Activated T-cell treated with anti-CD3 and anti-CD28 coated beads, Interleukin-2, amount 50 U/mL, for 72 hours (primary cell): Measurements from ENCODE around the gene TMPRSS9. TPM values are rescaled to one million over a fixed set of nuclear protein-coding genes. Genes with fewer than 3 reads are reported as not detected.

Experiments
- ATAC-seq, 2 donors: fragments of 150-1000 bp; cut with Tn5 transposase; replicated peaks in 1 of 2; 2 replicates each; pipeline ENCODE4 v1.10.0; 2021; ENCODE audit warnings: moderate library complexity in 2 of 2, mild to moderate bottlenecking in 1 of 2
- DNase-seq, 2 donors: peaks; one replicate each; pipeline ENCODE4 v3.0.0; 2021 to 2022; ENCODE audit warnings: mixed read lengths in 1 of 2
- H3K27ac Mint-ChIP-seq: one replicate; pipeline ENCODE4 v1.8.0; 2022; ENCODE audit warnings: mild to moderate bottlenecking, moderate library complexity, mixed read lengths
- H3K27me3 Mint-ChIP-seq: one replicate; pipeline ENCODE4 v1.8.0; 2022; ENCODE audit warnings: low read depth, mixed read lengths
- H3K36me3 Mint-ChIP-seq, 2 donors: one replicate each; pipeline ENCODE4 v1.8.0; 2022; ENCODE audit warnings: mixed read lengths in 2 of 2, mild to moderate bottlenecking in 1 of 2; ENCODE audit not compliant: insufficient read depth in 2 of 2
- H3K4me1 Mint-ChIP-seq: one replicate; pipeline ENCODE4 v1.8.0; 2022; ENCODE audit warnings: low read depth, mixed read lengths
- H3K4me3 Mint-ChIP-seq, 2 donors: one replicate each; pipeline ENCODE4 v1.8.0; 2022; ENCODE audit warnings: mild to moderate bottlenecking in 2 of 2, mixed read lengths in 2 of 2, moderate library complexity in 2 of 2
- H3K9me3 Mint-ChIP-seq, 2 donors: one replicate each; pipeline ENCODE4 v1.8.0; 2022; ENCODE audit warnings: mixed read lengths in 2 of 2
- total RNA-seq, 2 donors: library from RNA; stranded (reverse); gene quantifications; one replicate each; pipeline ENCODE4 v1.2.3, GENCODE V29; 2022

TMPRSS9 gene
- total RNA-seq, 2 donors from 2014 or later = 0.19 TPM; not detected in 1

GRCh38 chr19:2421581-2422306 lies 61.7 kb downstream of the TMPRSS9 start:
- H3K9me3 Mint-ChIP-seq = no peaks in the 10 kb centered on the region
- no peak overlapping the region for H3K27ac Mint-ChIP-seq
- H3K36me3 Mint-ChIP-seq = peaks cover 0 to 2% of the 10 kb centered on the region in 2 donors
- peaks cover 6% of the 10 kb centered on the region for H3K4me1 Mint-ChIP-seq
- H3K4me3 Mint-ChIP-seq = no peak overlapping the region
- no peak for ATAC-seq
- no peak for DNase-seq
- no peaks in the 10 kb centered on the region for H3K27me3 Mint-ChIP-seq

- Mint-ChIP-seq H3K4me1 (peaks cover 12% of the 10 kb centered on the region), H3K4me3 (no peak overlapping the region), H3K36me3 (peaks cover 1 to 2% of the 10 kb centered on the region in 2 donors), H3K9me3 (no peaks in the 10 kb centered on the region), H3K27ac (no peak overlapping the region), H3K27me3 (no peaks in the 10 kb centered on the region)
- DNase-seq (no peak), ATAC-seq (no peak)
Observed at GRCh38 chr19:2423071-2423914, 63.2 kb downstream of the TMPRSS9 start.

DNA sequence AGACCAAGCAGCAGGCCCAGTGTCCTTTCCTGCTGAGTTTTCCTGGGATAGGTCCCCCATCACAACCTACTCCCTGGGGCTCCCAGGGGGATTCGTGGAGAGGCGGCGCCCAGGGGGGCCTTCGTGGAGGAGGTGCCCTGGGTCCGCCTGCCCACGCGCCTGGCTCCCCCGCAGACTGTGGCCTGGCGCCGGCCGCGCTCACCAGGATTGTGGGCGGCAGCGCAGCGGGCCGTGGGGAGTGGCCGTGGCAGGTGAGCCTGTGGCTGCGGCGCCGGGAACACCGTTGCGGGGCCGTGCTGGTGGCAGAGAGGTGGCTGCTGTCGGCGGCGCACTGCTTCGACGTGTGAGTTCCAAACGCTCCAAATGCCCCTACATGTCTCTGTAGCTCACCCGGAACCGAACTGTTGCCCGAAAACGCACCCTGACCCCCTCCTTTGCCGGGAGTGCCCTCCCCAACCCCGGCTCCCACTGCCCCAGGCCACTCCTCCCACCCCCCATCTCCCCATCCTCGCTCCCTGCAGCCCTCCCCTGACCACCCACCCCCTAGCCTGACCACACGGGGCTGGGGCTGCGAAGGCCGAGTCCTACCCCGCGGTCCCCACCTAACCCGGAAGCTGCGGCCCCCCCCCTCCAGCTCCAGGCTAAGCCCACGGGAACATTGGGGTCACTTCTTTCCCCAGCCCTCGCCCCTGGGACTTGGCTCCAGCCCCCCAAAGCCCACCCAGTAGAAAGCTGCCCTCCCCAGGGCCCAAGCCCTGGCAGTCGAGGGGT lies 64.0 kb downstream of the TMPRSS9 start:
- Mint-ChIP-seq H3K36me3 (peaks cover 1 to 2% of the 10 kb centered on the region in 2 donors), H3K27me3 (no peaks in the 10 kb centered on the region), H3K27ac (no peak overlapping the region), H3K9me3 (no peaks in the 10 kb centered on the region), H3K4me3 (no peak overlapping the region), H3K4me1 (peaks cover 14% of the 10 kb centered on the region)
- DNase-seq = no peak
- ATAC-seq = no peak

- no peak overlapping the region for H3K4me3 Mint-ChIP-seq
- no peak for DNase-seq
Observed at GRCh38 chr19:2424686-2425621, 64.9 kb downstream of the TMPRSS9 start.

GRCh38 chr19:2425622-2426581 lies 65.8 kb downstream of the TMPRSS9 start:
- H3K9me3 Mint-ChIP-seq = no peaks in the 10 kb centered on the region
- H3K4me1 Mint-ChIP-seq = peaks cover 14% of the 10 kb centered on the region
- no peaks in the 10 kb centered on the region for H3K27me3 Mint-ChIP-seq
- DNase-seq (no peak), ATAC-seq (no peak)
- peak overlapping the region; percentile 91 to 93 for H3K4me3 Mint-ChIP-seq
- H3K27ac Mint-ChIP-seq = peak overlapping the region; percentile 50
- H3K36me3 Mint-ChIP-seq = peaks cover 1 to 2% of the 10 kb centered on the region in 2 donors

More at GRCh38 chr19:2424686-2425621, 64.9 kb downstream of the TMPRSS9 start:
- ATAC-seq = no peak
- H3K36me3 Mint-ChIP-seq = peaks cover 1 to 2% of the 10 kb centered on the region in 2 donors
- H3K27me3 Mint-ChIP-seq = no peaks in the 10 kb centered on the region
- H3K9me3 Mint-ChIP-seq = no peaks in the 10 kb centered on the region
- H3K27ac Mint-ChIP-seq = no peak overlapping the region
- peaks cover 14% of the 10 kb centered on the region for H3K4me1 Mint-ChIP-seq

DNA sequence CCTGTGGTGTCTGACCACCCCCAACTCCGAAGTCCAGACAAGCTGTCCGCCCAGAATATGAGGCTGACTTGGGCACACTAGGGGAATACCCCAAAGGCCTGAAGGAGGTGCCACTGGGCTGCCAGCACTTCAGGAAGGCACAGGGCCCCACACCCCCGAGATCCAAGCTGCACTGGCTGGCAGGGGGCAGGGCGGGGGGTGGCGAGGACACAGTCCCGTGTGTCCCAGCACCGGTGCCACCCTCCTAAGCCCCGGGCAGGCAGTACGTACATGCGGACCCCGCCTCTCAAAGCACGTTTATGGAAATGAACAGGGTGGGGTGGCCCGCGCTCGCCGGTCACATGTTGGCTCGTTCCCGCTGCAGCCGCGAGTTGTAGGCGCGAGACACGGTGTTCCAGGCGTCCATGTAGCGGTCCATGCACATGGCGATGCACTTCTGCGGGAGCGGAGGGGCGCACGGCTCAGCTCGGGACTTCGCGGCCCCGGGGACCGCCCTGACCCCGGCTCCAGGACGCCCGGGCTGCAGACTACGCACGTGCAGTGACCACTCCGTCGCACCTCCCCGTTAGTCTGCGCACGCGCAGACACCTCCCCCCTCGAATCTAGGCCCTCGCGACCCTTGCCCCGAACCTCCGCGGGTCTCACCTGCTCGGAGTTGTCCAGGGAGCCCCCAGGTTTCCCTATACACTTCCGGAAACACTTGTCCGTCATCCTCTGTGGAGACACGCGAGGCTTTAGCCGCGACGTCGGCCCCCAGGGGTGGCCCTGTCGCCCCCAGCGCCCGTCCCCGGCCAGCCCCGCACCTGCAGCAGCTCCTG lies 66.8 kb downstream of the TMPRSS9 start:
- peak overlapping the region; percentile 91 to 93 for H3K4me3 Mint-ChIP-seq
- H3K27ac Mint-ChIP-seq = peak overlapping the region; percentile 95
- peaks cover 14% of the 10 kb centered on the region for H3K4me1 Mint-ChIP-seq

GRCh38 chr19:2427429-2428320 lies 67.6 kb downstream of the TMPRSS9 start, which contains the start of gene TIMM13:
Gene TIMM13 (minus strand): TSS chr19:2427586. CDS start chr19:2427533, 53 bp downstream.
- peak; percentile 92 to 94 for ATAC-seq
- Mint-ChIP-seq H3K27ac (peak within 1 kb of the TSS; percentile 95), H3K9me3 (no peaks in the 10 kb centered on the region), H3K27me3 (no peaks in the 10 kb centered on the region), H3K36me3 (peaks cover 1 to 6% of the 10 kb centered on the region in 2 donors), H3K4me1 (peaks cover 14% of the 10 kb centered on the region), H3K4me3 (peak within 1 kb of the TSS; percentile 91 to 93)
- DNase-seq = peak; percentile 97

More for the DNA sequence above, 66.8 kb downstream of the TMPRSS9 start:
- Mint-ChIP-seq H3K9me3 (no peaks in the 10 kb centered on the region), H3K27me3 (no peaks in the 10 kb centered on the region), H3K36me3 (peaks cover 1 to 2% of the 10 kb centered on the region in 2 donors)
- DNase-seq (peak; percentile 38 to 45), ATAC-seq (peak; percentile 16 to 23)

DNA sequence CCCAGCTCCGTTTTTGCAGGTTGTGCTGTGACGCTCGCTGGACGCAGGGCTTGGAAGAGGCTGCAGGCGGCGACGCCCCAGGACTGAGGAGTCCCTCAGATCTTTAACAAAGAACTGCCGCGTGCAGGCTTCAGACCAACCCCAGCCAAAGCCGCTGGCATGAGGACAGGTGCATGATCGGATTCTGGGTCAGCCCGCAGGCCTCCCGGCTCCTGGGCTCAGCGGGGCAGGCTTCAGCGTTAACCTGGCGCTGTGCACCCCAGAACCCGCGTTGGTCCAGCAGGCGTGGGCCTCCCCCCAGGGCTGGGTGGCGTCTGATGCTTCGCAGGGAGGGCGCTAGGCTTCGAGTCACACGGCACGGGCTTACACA lies 68.2 kb downstream of the TMPRSS9 start:
- peak overlapping the region in 1 of 2 donors; percentile 91 for H3K4me3 Mint-ChIP-seq
- ATAC-seq (no peak), DNase-seq (no peak)

DNA sequence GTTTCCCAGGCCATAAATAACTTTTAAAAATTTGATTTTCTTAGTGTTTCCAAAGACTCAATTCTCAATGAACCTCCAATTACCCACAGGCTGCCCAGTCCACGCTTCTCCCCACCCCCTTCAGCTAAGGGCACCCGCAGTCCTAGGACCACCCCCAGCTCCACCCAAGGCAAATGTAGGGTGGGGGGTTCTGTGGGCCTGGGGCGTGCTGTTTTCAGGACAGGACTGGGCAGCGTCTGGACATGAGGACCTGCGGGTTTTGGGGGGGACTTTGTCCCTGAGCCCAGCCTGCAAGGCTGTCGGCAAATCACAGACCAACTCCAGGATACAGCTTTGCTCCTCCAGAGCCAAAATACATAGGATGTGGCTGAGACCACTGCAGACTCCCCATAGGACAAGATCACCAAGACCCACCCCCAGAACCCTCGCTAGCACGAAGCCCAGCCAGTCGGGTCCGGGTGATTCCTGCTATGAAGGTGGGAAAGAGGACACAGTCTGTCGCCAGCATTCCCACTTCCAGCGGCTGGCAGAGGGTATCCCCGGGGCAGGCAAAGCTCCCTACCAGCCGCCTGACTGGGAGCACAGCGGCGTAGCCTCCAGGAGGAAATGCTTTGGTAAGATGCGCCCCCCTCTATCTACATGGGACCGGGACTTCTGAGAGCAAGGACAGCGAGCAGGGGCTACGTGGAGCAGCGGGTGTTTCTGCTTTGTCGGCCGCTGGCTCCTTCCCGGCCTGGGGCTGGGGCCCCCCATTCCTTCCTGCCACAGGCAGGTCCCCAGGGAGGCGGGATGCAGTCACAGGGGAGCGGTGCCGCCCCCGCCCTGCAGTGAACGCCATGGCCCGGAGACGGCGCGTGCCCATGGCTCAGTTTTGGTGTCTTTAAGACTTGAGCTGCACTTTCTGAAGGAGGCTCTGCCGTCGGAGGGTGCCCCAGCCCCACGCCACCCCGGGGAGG lies 69.0 kb downstream of the TMPRSS9 start:
- Mint-ChIP-seq H3K4me1 (peaks cover 14% of the 10 kb centered on the region), H3K9me3 (no peaks in the 10 kb centered on the region), H3K27me3 (no peaks in the 10 kb centered on the region), H3K27ac (no peak overlapping the region), H3K36me3 (peaks cover 3 to 6% of the 10 kb centered on the region in 2 donors), H3K4me3 (no peak overlapping the region)
- ATAC-seq = no peak
- DNase-seq = no peak

More for the DNA sequence above, 68.2 kb downstream of the TMPRSS9 start:
- H3K27ac Mint-ChIP-seq = peak overlapping the region; percentile 95
- H3K36me3 Mint-ChIP-seq = peaks cover 1 to 5% of the 10 kb centered on the region in 2 donors
- H3K4me1 Mint-ChIP-seq = peaks cover 14% of the 10 kb centered on the region
- no peaks in the 10 kb centered on the region for H3K9me3 Mint-ChIP-seq
- no peaks in the 10 kb centered on the region for H3K27me3 Mint-ChIP-seq
